Smooth muscle cell (in vitro differentiated cells): Measurements from ENCODE around the gene TTL. TPM values are rescaled to one million over a fixed set of nuclear protein-coding genes. Genes with fewer than 3 reads are reported as not detected.
A peak's percentile ranks its signal among the peaks of the same experiment; 100 is the strongest.

Experiments used
- DNase-seq: peaks from one replicate; lab custom pipeline; 2025; ENCODE audit not compliant: unreplicated experiment; lab: John Stamatoyannopoulos, UW
- H2AFZ ChIP-seq: fragments of 200-600 bp; sonication (generic); 2 replicates; pipeline ENCODE4 v1.6.0; 2016; ENCODE audit warnings: antibody characterized with exemption, low read depth, mild to moderate bottlenecking
- H3F3A ChIP-seq: fragments of 200-600 bp; sonication (generic); 2 replicates; pipeline ENCODE4 v1.6.0; 2017; ENCODE audit warnings: antibody characterized with exemption, low read depth
- H3K27ac ChIP-seq: fragments of 200-600 bp; sonication (generic); 2 replicates; pipeline ENCODE4 v1.5.1; 2016; ENCODE audit warnings: low read depth, mild to moderate bottlenecking
- H3K27me3 ChIP-seq: fragments of 200-600 bp; sonication (generic); 2 replicates; pipeline ENCODE4 v1.6.1; 2016; ENCODE audit warnings: low read depth, mild to moderate bottlenecking
- H3K36me3 ChIP-seq: fragments of 200-600 bp; sonication (generic); 2 replicates; pipeline ENCODE4 v1.5.1; 2016; ENCODE audit warnings: low read depth
- H3K4me1 ChIP-seq: fragments of 200-600 bp; sonication (generic); 2 replicates; pipeline ENCODE4 v1.5.1; 2016; ENCODE audit warnings: low read depth
- H3K4me2 ChIP-seq: fragments of 200-600 bp; sonication (generic); 2 replicates; pipeline ENCODE4 v1.6.0; 2016; ENCODE audit warnings: mild to moderate bottlenecking
- H3K4me3 ChIP-seq: fragments of 200-600 bp; sonication (generic); 2 replicates; pipeline ENCODE4 v1.5.1; 2016; ENCODE audit warnings: mild to moderate bottlenecking
- H3K79me2 ChIP-seq: fragments of 200-600 bp; sonication (generic); 2 replicates; pipeline ENCODE4 v1.6.0; 2016; ENCODE audit warnings: low read depth, mild to moderate bottlenecking
- H3K9ac ChIP-seq: fragments of 200-600 bp; sonication (generic); 2 replicates; pipeline ENCODE4 v1.6.0; 2016; ENCODE audit warnings: low read depth
- H3K9me3 ChIP-seq: fragments of 200-600 bp; sonication (generic); replicated peaks from 2 replicates; pipeline ENCODE4 v1.5.1; 2016; ENCODE audit warnings: low read depth
- H4K20me1 ChIP-seq: fragments of 200-600 bp; sonication (generic); 2 replicates; pipeline ENCODE4 v1.6.0; 2016; ENCODE audit warnings: low read depth
- CTCF ChIP-seq: fragments of 200-600 bp; sonication (generic); IDR thresholded peaks from 2 replicates; pipeline ENCODE4 v1.5.1; 2017; ENCODE audit warnings: borderline replicate concordance, mild to moderate bottlenecking, antibody characterized with exemption; ENCODE audit not compliant: insufficient read depth, poor library complexity, severe bottlenecking
- WGBS: methylation state at CpG from one replicate; pipeline ENCODE4 v1.1.7; 2016; ENCODE audit warnings: low lambda C conversion rate; 5-methylcytosine and 5-hydroxymethylcytosine counted together
- polyA plus RNA-seq: library from polyadenylated mRNA; unstranded; fragments of >200 nt; fragmentation: Nextera tagmentation; extraction: Ambion mirVana; gene quantifications from 2 replicates; pipeline ENCODE4 v1.2.1, GENCODE V29; 2016
- small RNA-seq: library from RNA; depleted of rRNA; stranded (forward); fragments of <200 nt; gene quantifications from one replicate; pipeline ENCODE3, GENCODE V24; 2014
- total RNA-seq: library from RNA; depleted of rRNA; stranded (reverse); fragments of >200 nt; gene quantifications from 2 replicates; pipeline ENCODE4 v1.2.3, GENCODE V29; 2014

The TTL gene
- total and polyA plus RNA-seq, 2 experiments from 2014 or later = 33.2 to 36.7 TPM

GRCh38 chr2:112585400-112585799, 103.4 kb downstream of the TTL start:
- Histone ChIP-seq H3K9me3 (no peaks in the 10 kb centered on the region), H3K79me2 (no peaks in the 10 kb centered on the region), H3K36me3 (no peaks in the 10 kb centered on the region), H4K20me1 (no peaks in the 10 kb centered on the region), H3K27me3 (no peaks in the 10 kb centered on the region), H3K4me1 (peaks cover 9% of the 10 kb centered on the region), H3K4me3 (peak overlapping the region; percentile 75), H3K4me2 (peak overlapping the region; percentile 95), H2AFZ (no peak overlapping the region), H3K9ac (peak overlapping the region; percentile 91), H3K27ac (peak overlapping the region; percentile 93), H3F3A (peaks cover 14% of the 10 kb centered on the region)
- WGBS = 98% methylated on average over 3 of the region's 3 CpGs
- DNase-seq = no peak
- TF ChIP-seq CTCF = no peak

GRCh38 chr2:112585873-112586464, 104.0 kb downstream of the TTL start:
- no peaks in the 10 kb centered on the region for H3K79me2 ChIP-seq
- H4K20me1 ChIP-seq = no peaks in the 10 kb centered on the region
- no peak for TF ChIP-seq CTCF
- peaks cover 14% of the 10 kb centered on the region for H3F3A ChIP-seq
- DNase-seq = no peak
- no peak overlapping the region for H3K4me3 ChIP-seq
- 98% methylated on average over 18 of the region's 18 CpGs for WGBS
- no peak overlapping the region for H3K9ac ChIP-seq
- no peak overlapping the region for H3K27ac ChIP-seq
- no peaks in the 10 kb centered on the region for H3K9me3 ChIP-seq
- no peaks in the 10 kb centered on the region for H3K36me3 ChIP-seq
- peaks cover 9% of the 10 kb centered on the region for H3K4me1 ChIP-seq
- H3K4me2 ChIP-seq = no peak overlapping the region
- H2AFZ ChIP-seq = no peak overlapping the region
- no peaks in the 10 kb centered on the region for H3K27me3 ChIP-seq

- WGBS = 97% methylated on average over 6 of the region's 6 CpGs
- Histone ChIP-seq H3K36me3 (no peaks in the 10 kb centered on the region), H3F3A (peaks cover 5% of the 10 kb centered on the region), H3K4me3 (no peak overlapping the region), H3K9ac (no peak overlapping the region), H4K20me1 (no peaks in the 10 kb centered on the region), H3K4me2 (no peak overlapping the region), H3K27ac (no peak overlapping the region), H2AFZ (no peak overlapping the region), H3K4me1 (peaks cover 9% of the 10 kb centered on the region), H3K9me3 (no peaks in the 10 kb centered on the region), H3K27me3 (no peaks in the 10 kb centered on the region), H3K79me2 (no peaks in the 10 kb centered on the region)
- DNase-seq = no peak
- TF ChIP-seq CTCF = no peak
These were observed 106.7 kb downstream of the TTL start for GRCh38 chr2:112588611-112589045.

Small RNA genes within 50 kb of the gene (small RNA-seq; reads per million reads assigned to genes)
- not detected for gene RF00019

Other genes starting within 250 kb of the TTL start
- gene ZC3H8, start 227.1 kb upstream of the TTL start, total RNA-seq = 3.2 and 5.9 TPM in 2 replicates
- gene ZC3H8, start 227.1 kb upstream of the TTL start, polyA plus RNA-seq = 9.1 and 12.7 TPM in 2 replicates
- 7.6 and 8.4 TPM in 2 replicates for gene ZC3H6, start 206.6 kb upstream of the TTL start, total RNA-seq
- 1.9 and 2.8 TPM in 2 replicates for gene ZC3H6, start 206.6 kb upstream of the TTL start, polyA plus RNA-seq
- gene RGPD8, start 48.5 kb upstream of the TTL start, total RNA-seq = 10.2 and 13.1 TPM in 2 replicates
- gene RGPD8, start 48.5 kb upstream of the TTL start, polyA plus RNA-seq = 1.1 and 1.3 TPM in 2 replicates
- gene POLR1B, start 60.3 kb downstream of the TTL start, total RNA-seq = 12.5 and 16.9 TPM in 2 replicates
- gene POLR1B, start 60.3 kb downstream of the TTL start, polyA plus RNA-seq = 7.4 and 7.6 TPM in 2 replicates
- 11.2 and 14.3 TPM in 2 replicates for gene CHCHD5, start 102.5 kb downstream of the TTL start, total RNA-seq
- gene CHCHD5, start 102.5 kb downstream of the TTL start, polyA plus RNA-seq = 56.4 and 67.6 TPM in 2 replicates
- 96.0 and 106 TPM in 2 replicates for gene SLC20A1, start 163.8 kb downstream of the TTL start, total RNA-seq
- gene SLC20A1, start 163.8 kb downstream of the TTL start, polyA plus RNA-seq = 77.2 and 93.4 TPM in 2 replicates
- not detected in 2 replicates for gene NT5DC4, start 238.9 kb downstream of the TTL start, total RNA-seq
- not detected in 2 replicates for gene NT5DC4, start 238.9 kb downstream of the TTL start, polyA plus RNA-seq